GM12873 (cell line): Measurements from ENCODE around the gene SCAPER.
A peak's percentile ranks its signal among the peaks of the same experiment; 100 is the strongest.

Experiments
- TF ChIP-seq, protein P1 (sequence below): IDR thresholded peaks from 2 replicates; pipeline ENCODE4 v1.5.1; 2012; ENCODE audit warnings: low read depth, mild to moderate bottlenecking, moderate library complexity, low read length, control low read depth; ENCODE audit not compliant: insufficient read depth; ENCODE audit errors: missing control alignments

SCAPER gene

DNA sequence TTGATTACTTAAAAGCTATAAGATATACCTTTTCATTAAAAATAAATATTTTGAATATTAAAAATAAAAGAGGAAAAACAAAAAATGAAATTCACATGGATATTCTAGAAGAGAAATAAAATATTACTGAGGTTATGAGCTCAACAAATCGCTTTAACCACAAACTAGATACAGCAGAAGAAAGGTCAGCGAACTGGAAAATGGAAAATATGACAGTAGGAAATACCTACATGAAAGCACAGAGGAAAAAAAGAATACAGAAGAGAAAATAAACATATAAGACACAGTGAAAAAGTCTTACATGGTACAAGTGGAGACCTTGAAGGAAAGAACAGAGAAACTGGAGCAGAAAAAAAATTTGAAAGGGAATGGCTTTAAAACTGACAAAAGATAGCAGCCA lies 33.2 kb downstream of the SCAPER start:
- TF ChIP-seq, protein P1, sequence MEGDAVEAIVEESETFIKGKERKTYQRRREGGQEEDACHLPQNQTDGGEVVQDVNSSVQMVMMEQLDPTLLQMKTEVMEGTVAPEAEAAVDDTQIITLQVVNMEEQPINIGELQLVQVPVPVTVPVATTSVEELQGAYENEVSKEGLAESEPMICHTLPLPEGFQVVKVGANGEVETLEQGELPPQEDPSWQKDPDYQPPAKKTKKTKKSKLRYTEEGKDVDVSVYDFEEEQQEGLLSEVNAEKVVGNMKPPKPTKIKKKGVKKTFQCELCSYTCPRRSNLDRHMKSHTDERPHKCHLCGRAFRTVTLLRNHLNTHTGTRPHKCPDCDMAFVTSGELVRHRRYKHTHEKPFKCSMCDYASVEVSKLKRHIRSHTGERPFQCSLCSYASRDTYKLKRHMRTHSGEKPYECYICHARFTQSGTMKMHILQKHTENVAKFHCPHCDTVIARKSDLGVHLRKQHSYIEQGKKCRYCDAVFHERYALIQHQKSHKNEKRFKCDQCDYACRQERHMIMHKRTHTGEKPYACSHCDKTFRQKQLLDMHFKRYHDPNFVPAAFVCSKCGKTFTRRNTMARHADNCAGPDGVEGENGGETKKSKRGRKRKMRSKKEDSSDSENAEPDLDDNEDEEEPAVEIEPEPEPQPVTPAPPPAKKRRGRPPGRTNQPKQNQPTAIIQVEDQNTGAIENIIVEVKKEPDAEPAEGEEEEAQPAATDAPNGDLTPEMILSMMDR = no peak

DNA sequence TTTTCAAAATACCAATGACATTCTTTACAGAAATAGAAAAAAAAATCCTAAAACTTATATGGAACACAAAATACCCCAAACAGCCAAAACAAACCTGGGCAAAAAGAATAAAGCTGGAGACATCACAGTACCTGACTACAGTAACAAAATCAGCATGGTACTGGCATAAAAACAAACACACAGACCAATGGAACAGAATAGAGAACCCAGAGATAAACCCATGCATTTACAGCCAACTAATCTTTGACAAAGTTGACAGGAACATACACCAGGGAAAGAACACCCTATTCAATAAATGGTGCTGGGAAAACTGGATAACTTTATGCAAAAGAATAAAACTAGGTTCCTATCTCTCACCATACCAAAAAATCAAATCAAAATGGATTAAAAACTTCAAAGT lies 36.4 kb downstream of the SCAPER start:
- TF ChIP-seq, protein P1 = no peak

GRCh38 chr15:76866716-76867321 lies 38.3 kb downstream of the SCAPER start:
- TF ChIP-seq, protein P1 = peak; percentile 39

GRCh38 chr15:76866008-76866407 lies 39.1 kb downstream of the SCAPER start:
- TF ChIP-seq, protein P1 = no peak

- TF ChIP-seq, protein P1 = no peak
Measured at GRCh38 chr15:76865548-76865991, 39.6 kb downstream of the SCAPER start.

- TF ChIP-seq, protein P1 = no peak
Measured at GRCh38 chr15:76864586-76864985, 40.6 kb downstream of the SCAPER start.

GRCh38 chr15:76863693-76864092 lies 41.4 kb downstream of the SCAPER start:
- TF ChIP-seq, protein P1 = no peak
